ENCODE measurements around the gene AFAP1L1. TPM values are rescaled to one million over a fixed set of nuclear protein-coding genes. Genes with fewer than 3 reads are reported as not detected.

Gene AFAP1L1
- total and polyA plus RNA-seq, 5 donors, result 26.2 to 59.7 (median 40.3) TPM

GRCh38 chr5:149364719-149365118 lies 93.1 kb downstream of the AFAP1L1 start:
- H3K4me1 ChIP-seq (ENCODE audit: control insufficient read depth, insufficient read depth, low read length), result no peaks in the 10 kb centered on the region
- H3K27me3 ChIP-seq (ENCODE audit: control insufficient read depth, insufficient read depth), result no peaks in the 10 kb centered on the region
- intact Hi-C loops (cut with DNase I), result loop anchor here (5.0 to 10.0 kb wide), 5 partner anchors 47 to 203 kb away; no protein-coding TSS in a partner anchor
- no peak overlapping the region for H3K27ac ChIP-seq (ENCODE audit: low read length)
- ATAC-seq (no peak), DNase-seq (no peak)
- H3K9me3 ChIP-seq (ENCODE audit: control insufficient read depth, low read length), result no peaks in the 10 kb centered on the region
- WGBS, result 92% methylated on average over 2 of the region's 2 CpGs
- H3K4me3 ChIP-seq (ENCODE audit: low read length), result no peak overlapping the region

GRCh38 chr5:149365418-149365817 lies 93.8 kb downstream of the AFAP1L1 start:
- DNase-seq (no peak), ATAC-seq (no peak)
- intact Hi-C loops (cut with DNase I), result loop anchor here (5.0 to 10.0 kb wide), 5 partner anchors 48 to 202 kb away; no protein-coding TSS in a partner anchor
- H3K4me3 ChIP-seq (ENCODE audit: low read length), result no peak overlapping the region
- WGBS, result 90% methylated on average over 6 of the region's 6 CpGs
- no peaks in the 10 kb centered on the region for H3K4me1 ChIP-seq (ENCODE audit: control insufficient read depth, insufficient read depth, low read length)
- H3K27ac ChIP-seq (ENCODE audit: low read length), result no peak overlapping the region
- no peaks in the 10 kb centered on the region for H3K27me3 ChIP-seq (ENCODE audit: control insufficient read depth, insufficient read depth)
- H3K9me3 ChIP-seq (ENCODE audit: control insufficient read depth, low read length), result no peaks in the 10 kb centered on the region

GRCh38 chr5:149366169-149366729 lies 94.6 kb downstream of the AFAP1L1 start:
- Histone ChIP-seq H3K4me1 (ENCODE audit: control insufficient read depth, insufficient read depth, low read length) (no peaks in the 10 kb centered on the region), H3K4me3 (ENCODE audit: low read length) (no peak overlapping the region), H3K9me3 (ENCODE audit: control insufficient read depth, low read length) (no peaks in the 10 kb centered on the region), H3K27me3 (ENCODE audit: control insufficient read depth, insufficient read depth) (no peaks in the 10 kb centered on the region), H3K27ac (ENCODE audit: low read length) (no peak overlapping the region)
- DNase-seq (no peak), ATAC-seq (no peak)
- 77% methylated on average over 1 of the region's 1 CpG for WGBS
- intact Hi-C loops (cut with DNase I), result loop anchor here (5.0 to 10.0 kb wide), 5 partner anchors 49 to 201 kb away; no protein-coding TSS in a partner anchor

GRCh38 chr5:149367249-149367971 lies 95.8 kb downstream of the AFAP1L1 start:
- intact Hi-C loops (cut with DNase I), result loop anchor here (5.0 to 10.0 kb wide), 5 partner anchors 50 to 200 kb away; no protein-coding TSS in a partner anchor
- Histone ChIP-seq H3K9me3 (ENCODE audit: control insufficient read depth, low read length) (no peaks in the 10 kb centered on the region), H3K27ac (ENCODE audit: low read length) (no peak overlapping the region), H3K27me3 (ENCODE audit: control insufficient read depth, insufficient read depth) (no peaks in the 10 kb centered on the region), H3K4me1 (ENCODE audit: control insufficient read depth, insufficient read depth, low read length) (no peaks in the 10 kb centered on the region), H3K4me3 (ENCODE audit: low read length) (no peak overlapping the region)
- DNase-seq (peak; percentile 63 to 75 (median 71)), ATAC-seq (peak; percentile 52 to 58)
- 42% methylated on average over 14 of the region's 14 CpGs for WGBS

- no peaks in the 10 kb centered on the region for H3K4me1 ChIP-seq (ENCODE audit: control insufficient read depth, insufficient read depth, low read length)
- H3K27ac ChIP-seq (ENCODE audit: low read length), result no peak overlapping the region
- ATAC-seq (no peak), DNase-seq (peak in 1 of 3 donors; percentile 46)
- H3K27me3 ChIP-seq (ENCODE audit: control insufficient read depth, insufficient read depth), result no peaks in the 10 kb centered on the region
- no peaks in the 10 kb centered on the region for H3K9me3 ChIP-seq (ENCODE audit: control insufficient read depth, low read length)
- H3K4me3 ChIP-seq (ENCODE audit: low read length), result no peak overlapping the region
- intact Hi-C loops (cut with DNase I), result loop anchor here (5.0 to 10.0 kb wide), 5 partner anchors 51 to 199 kb away; no protein-coding TSS in a partner anchor
- 91% methylated on average over 22 of the region's 22 CpGs for WGBS
These were observed 96.5 kb downstream of the AFAP1L1 start for GRCh38 chr5:149367972-149368645.

- Histone ChIP-seq H3K27ac (ENCODE audit: low read length) (no peak overlapping the region), H3K9me3 (ENCODE audit: control insufficient read depth, low read length) (no peaks in the 10 kb centered on the region), H3K4me1 (ENCODE audit: control insufficient read depth, insufficient read depth, low read length) (no peaks in the 10 kb centered on the region), H3K4me3 (ENCODE audit: low read length) (no peak overlapping the region), H3K27me3 (ENCODE audit: control insufficient read depth, insufficient read depth) (no peaks in the 10 kb centered on the region)
- DNase-seq (peak in 1 of 3 donors; percentile 57), ATAC-seq (no peak)
- intact Hi-C loops (cut with DNase I), result loop anchor here in 1 of 4 donors (10.0 kb wide), 1 partner anchor 194 kb away; no protein-coding TSS in a partner anchor
- 86% methylated on average over 2 of the region's 2 CpGs for WGBS
These were observed 99.2 kb downstream of the AFAP1L1 start for GRCh38 chr5:149370878-149371277.

GRCh38 chr5:149371296-149371962 lies 99.8 kb downstream of the AFAP1L1 start:
- Histone ChIP-seq H3K4me3 (ENCODE audit: low read length) (no peak overlapping the region), H3K9me3 (ENCODE audit: control insufficient read depth, low read length) (no peaks in the 10 kb centered on the region), H3K4me1 (ENCODE audit: control insufficient read depth, insufficient read depth, low read length) (no peaks in the 10 kb centered on the region), H3K27ac (ENCODE audit: low read length) (no peak overlapping the region), H3K27me3 (ENCODE audit: control insufficient read depth, insufficient read depth) (no peaks in the 10 kb centered on the region)
- WGBS, result 42% methylated on average over 12 of the region's 12 CpGs
- ATAC-seq (peak; percentile 73 to 83), DNase-seq (peak in 2 of 3 donors; percentile 79 to 80)
- intact Hi-C loops (cut with DNase I), result loop anchor here in 1 of 4 donors (10.0 kb wide), 1 partner anchor 193 kb away; no protein-coding TSS in a partner anchor

- ATAC-seq (no peak), DNase-seq (peak in 1 of 3 donors; percentile 10)
- Histone ChIP-seq H3K27me3 (ENCODE audit: control insufficient read depth, insufficient read depth) (no peaks in the 10 kb centered on the region), H3K9me3 (ENCODE audit: control insufficient read depth, low read length) (no peaks in the 10 kb centered on the region), H3K4me3 (ENCODE audit: low read length) (no peak overlapping the region), H3K27ac (ENCODE audit: low read length) (no peak overlapping the region), H3K4me1 (ENCODE audit: control insufficient read depth, insufficient read depth, low read length) (no peaks in the 10 kb centered on the region)
- WGBS, result 65% methylated on average over 4 of the region's 4 CpGs
- intact Hi-C loops (cut with DNase I), result loop anchor here in 1 of 4 donors (10.0 kb wide), 1 partner anchor 193 kb away; no protein-coding TSS in a partner anchor
These were observed 100.6 kb downstream of the AFAP1L1 start for GRCh38 chr5:149372076-149372795.

GRCh38 chr5:149372932-149373331 lies 101.3 kb downstream of the AFAP1L1 start:
- intact Hi-C loops (cut with DNase I), result loop anchor here in 1 of 4 donors (10.0 kb wide), 1 partner anchor 192 kb away; no protein-coding TSS in a partner anchor
- ATAC-seq (no peak), DNase-seq (no peak)
- no peaks in the 10 kb centered on the region for H3K27me3 ChIP-seq (ENCODE audit: control insufficient read depth, insufficient read depth)
- H3K4me1 ChIP-seq (ENCODE audit: control insufficient read depth, insufficient read depth, low read length), result no peaks in the 10 kb centered on the region
- no peak overlapping the region for H3K27ac ChIP-seq (ENCODE audit: low read length)
- no peak overlapping the region for H3K4me3 ChIP-seq (ENCODE audit: low read length)
- H3K9me3 ChIP-seq (ENCODE audit: control insufficient read depth, low read length), result no peaks in the 10 kb centered on the region
- 95% methylated on average over 3 of the region's 3 CpGs for WGBS

- intact Hi-C loops (cut with DNase I), result loop anchor here in 1 of 4 donors (10.0 kb wide), 1 partner anchor 190 kb away; no protein-coding TSS in a partner anchor
- ATAC-seq, result no peak
- WGBS, result 95% methylated on average over 20 of the region's 20 CpGs
These were observed 102.6 kb downstream of the AFAP1L1 start for GRCh38 chr5:149374303-149374702.

More at GRCh38 chr5:149374303-149374702, 102.6 kb downstream of the AFAP1L1 start:
- Histone ChIP-seq H3K4me1 (ENCODE audit: control insufficient read depth, insufficient read depth, low read length) (no peaks in the 10 kb centered on the region), H3K27ac (ENCODE audit: low read length) (no peak overlapping the region), H3K9me3 (ENCODE audit: control insufficient read depth, low read length) (no peaks in the 10 kb centered on the region), H3K4me3 (ENCODE audit: low read length) (no peak overlapping the region), H3K27me3 (ENCODE audit: control insufficient read depth, insufficient read depth) (no peaks in the 10 kb centered on the region)
- no peak for DNase-seq

Data from right cardiac atrium (tissue), 5 donors.